ENCODE data around the gene CACNA1H. TPM values are rescaled to one million over a fixed set of nuclear protein-coding genes. Genes with fewer than 3 reads are reported as not detected.
A peak's percentile ranks its signal among the peaks of the same experiment; 100 is the strongest.

Gene CACNA1H
- total RNA-seq, 4 donors from 2014 or later = 133 to 330 (median 173) TPM

- no peak overlapping the region for H3K4me3 ChIP-seq
- no peaks in the 10 kb centered on the region for H3K9me3 ChIP-seq
- H3K4me1 ChIP-seq = peaks cover 0 to 56% (median 14%) of the 10 kb centered on the region in 3 donors
- WGBS, 2 donors (ENCODE audit: low coverage in 1 of 2) = 36% methylated on average over 7 of the region's 29 CpGs; no CpG with 5 or more reads in 1 of the 2 donors
- ATAC-seq = no peak
- peaks cover 0 to 29% of the 10 kb centered on the region in 2 donors for H3K36me3 ChIP-seq
- no peak for TF ChIP-seq EP300 (IDR thresholded peaks at IDR 0.05)
- no peak for TF ChIP-seq POLR2AphosphoS5 (IDR thresholded peaks at IDR 0.05)
- TF ChIP-seq CTCF (IDR thresholded peaks at IDR 0.05) = no peak
- TF ChIP-seq POLR2A (IDR thresholded peaks at IDR 0.05) = no peak
- H3K27me3 ChIP-seq = no peaks in the 10 kb centered on the region
- H3K27ac ChIP-seq = peak overlapping the region; percentile 1 to 86 (median 78)
Measured at GRCh38 chr16:1193825-1194581, 41.1 kb downstream of the CACNA1H start.

GRCh38 chr16:1194665-1195392 is 41.9 kb downstream of the CACNA1H start:
- no peaks in the 10 kb centered on the region for H3K27me3 ChIP-seq
- ATAC-seq = no peak
- no peak overlapping the region for H3K4me3 ChIP-seq
- H3K9me3 ChIP-seq = no peaks in the 10 kb centered on the region
- H3K36me3 ChIP-seq = peaks cover 0 to 31% of the 10 kb centered on the region in 2 donors
- H3K4me1 ChIP-seq = peaks cover 0 to 52% (median 14%) of the 10 kb centered on the region in 3 donors
- peak overlapping the region in 3 of 4 donors; percentile 71 to 86 (median 85) for H3K27ac ChIP-seq
- no CpG with 5 or more reads among the region's 61 CpGs for WGBS, 2 donors (ENCODE audit: low coverage in 1 of 2)
- TF ChIP-seq POLR2AphosphoS5 (IDR thresholded peaks at IDR 0.05) (no peak), CTCF (IDR thresholded peaks at IDR 0.05) (peak in 3 of 4 experiments; percentile 79 to 93 (median 82)), EP300 (IDR thresholded peaks at IDR 0.05) (no peak), POLR2A (IDR thresholded peaks at IDR 0.05) (peak in 1 of 2 donors; percentile 21)

- Histone ChIP-seq H3K4me3 (no peak overlapping the region), H3K27ac (peak overlapping the region in 2 of 4 donors; percentile 85 to 86), H3K9me3 (no peaks in the 10 kb centered on the region), H3K27me3 (no peaks in the 10 kb centered on the region), H3K36me3 (peaks cover 0 to 36% of the 10 kb centered on the region in 2 donors), H3K4me1 (peaks cover 0 to 47% (median 14%) of the 10 kb centered on the region in 3 donors)
- WGBS, 2 donors (ENCODE audit: low coverage in 1 of 2) = no CpG with 5 or more reads among the region's 14 CpGs
- TF ChIP-seq POLR2A (IDR thresholded peaks at IDR 0.05) = no peak
- TF ChIP-seq POLR2AphosphoS5 (IDR thresholded peaks at IDR 0.05) = no peak
- no peak for TF ChIP-seq CTCF (IDR thresholded peaks at IDR 0.05)
- no peak for TF ChIP-seq EP300 (IDR thresholded peaks at IDR 0.05)
- ATAC-seq = no peak
Measured at GRCh38 chr16:1195393-1195666, 42.4 kb downstream of the CACNA1H start.

- TF ChIP-seq EP300 (IDR thresholded peaks at IDR 0.05) (no peak), POLR2A (IDR thresholded peaks at IDR 0.05) (no peak), POLR2AphosphoS5 (IDR thresholded peaks at IDR 0.05) (no peak), CTCF (IDR thresholded peaks at IDR 0.05) (no peak)
- Histone ChIP-seq H3K4me1 (peaks cover 0 to 35% (median 14%) of the 10 kb centered on the region in 3 donors), H3K4me3 (no peak overlapping the region), H3K27me3 (no peaks in the 10 kb centered on the region), H3K27ac (peak overlapping the region in 1 of 4 donors; percentile 17), H3K36me3 (peaks cover 0 to 48% of the 10 kb centered on the region in 2 donors), H3K9me3 (no peaks in the 10 kb centered on the region)
- ATAC-seq = no peak
- 20% methylated on average over 1 of the region's 11 CpGs; no CpG with 5 or more reads in 1 of the 2 donors for WGBS, 2 donors (ENCODE audit: low coverage in 1 of 2)
Measured at GRCh38 chr16:1196494-1196893, 43.6 kb downstream of the CACNA1H start.
